NT2/D1 (cell line): ENCODE results near the gene GALNT18.

ENCODE experiments used
- SUZ12 ChIP-seq: IDR thresholded peaks from 2 replicates; pipeline ENCODE4 v1.6.1; 2011; ENCODE audit not compliant: insufficient read length, insufficient read depth; ENCODE audit errors: extremely low read depth
- YY1 ChIP-seq: IDR thresholded peaks from 2 replicates; pipeline ENCODE4 v1.6.1; 2011; ENCODE audit not compliant: insufficient read length, insufficient read depth

GRCh38 chr11:11397781-11398180 lies 224.0 kb downstream of the GALNT18 start:
- TF ChIP-seq YY1, result no peak
- TF ChIP-seq SUZ12, result no peak
